Activated T-cell treated with anti-CD3 and anti-CD28 coated beads for 4 hours (primary cell): Measurements from ENCODE around the gene MAP3K2.

Source experiments
- DNase-seq: peaks from one replicate; pipeline ENCODE4 v3.0.0-alpha.2; 2020

MAP3K2 gene

DNA sequence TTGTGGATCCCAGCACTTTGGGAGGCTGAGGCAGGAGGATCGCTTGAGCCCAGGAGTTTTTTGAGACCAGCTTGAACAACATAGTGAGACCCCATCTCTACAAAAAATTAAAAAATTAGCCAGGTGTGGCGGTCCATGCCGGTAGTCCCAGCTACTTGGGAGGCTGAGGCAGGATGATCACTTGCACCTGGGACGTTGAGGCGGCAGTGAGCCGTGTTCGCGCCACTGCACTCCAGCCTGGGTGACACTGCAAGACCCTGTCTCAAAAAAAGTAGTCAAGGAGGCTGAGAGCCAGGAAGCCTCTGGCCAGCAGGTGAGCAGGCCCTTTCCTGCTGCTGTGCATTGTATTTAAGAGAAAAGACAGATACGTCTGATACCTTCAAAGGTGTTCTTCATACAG is 19.3 kb upstream of the MAP3K2 start:
- no peak for DNase-seq

DNA sequence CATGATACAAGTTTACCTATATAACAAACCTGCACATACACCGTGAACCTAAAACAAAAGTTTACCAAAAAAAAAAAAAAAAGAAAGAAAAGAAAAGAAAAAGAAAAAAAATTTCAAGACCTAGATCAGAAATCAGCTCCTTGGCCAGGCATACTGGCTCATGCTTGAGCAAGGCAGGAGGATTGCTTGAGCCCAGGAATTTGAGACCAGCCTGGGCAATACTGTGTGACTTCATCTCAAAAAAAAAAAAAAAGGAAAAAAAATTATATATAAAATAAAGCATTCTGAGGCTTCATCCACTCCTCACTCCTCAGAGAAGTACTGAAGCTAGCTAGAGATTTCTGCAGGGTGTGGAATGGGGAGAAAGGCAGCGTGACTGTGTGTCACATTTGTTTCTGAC is 18.7 kb upstream of the MAP3K2 start:
- DNase-seq, result no peak

DNA sequence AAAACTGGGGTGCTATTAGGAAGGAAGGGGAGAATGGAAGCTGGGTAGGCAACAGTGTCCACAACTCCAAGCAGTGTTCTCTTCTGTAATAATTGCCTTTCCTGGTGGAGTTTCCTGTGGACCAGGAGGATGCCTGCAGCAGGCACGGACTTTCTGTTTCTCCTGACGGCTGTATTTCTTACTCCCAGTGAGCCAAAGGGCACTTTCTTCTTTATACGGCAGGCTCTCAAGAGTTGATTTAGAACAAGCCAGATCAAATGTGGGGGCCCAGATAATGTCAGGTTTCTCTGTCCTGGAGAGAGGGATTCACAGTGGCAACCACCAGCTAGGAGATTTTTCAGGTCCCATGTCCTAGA is 17.5 kb upstream of the MAP3K2 start:
- no peak for DNase-seq

GRCh38 chr2:127404466-127405254 is 16.9 kb upstream of the MAP3K2 start:
- no peak for DNase-seq

- DNase-seq, result no peak
Observed at GRCh38 chr2:127403460-127403859, 15.7 kb upstream of the MAP3K2 start.

GRCh38 chr2:127401757-127402695 is 14.3 kb upstream of the MAP3K2 start:
- no peak for DNase-seq

GRCh38 chr2:127400897-127401756 is 13.4 kb upstream of the MAP3K2 start:
- no peak for DNase-seq

GRCh38 chr2:127400533-127400896 is 12.7 kb upstream of the MAP3K2 start:
- no peak for DNase-seq

DNA sequence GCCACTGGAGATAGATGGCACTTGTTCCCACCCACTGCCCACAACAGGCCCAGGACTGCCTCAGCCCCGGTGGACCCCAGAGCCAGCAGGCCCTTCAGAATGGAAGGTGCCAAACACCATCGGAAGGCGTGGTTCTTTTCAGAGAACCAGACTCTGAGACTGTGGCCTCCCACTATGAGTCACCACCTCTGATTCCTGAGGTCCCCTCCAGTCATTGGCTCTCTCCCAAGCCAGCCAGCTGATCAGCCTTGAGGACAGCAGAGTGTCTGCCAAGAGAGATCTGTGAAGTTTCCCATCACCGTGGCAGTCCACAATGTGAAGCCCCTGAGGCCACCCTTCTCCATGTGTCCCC is 10.4 kb upstream of the MAP3K2 start:
- no peak for DNase-seq

DNA sequence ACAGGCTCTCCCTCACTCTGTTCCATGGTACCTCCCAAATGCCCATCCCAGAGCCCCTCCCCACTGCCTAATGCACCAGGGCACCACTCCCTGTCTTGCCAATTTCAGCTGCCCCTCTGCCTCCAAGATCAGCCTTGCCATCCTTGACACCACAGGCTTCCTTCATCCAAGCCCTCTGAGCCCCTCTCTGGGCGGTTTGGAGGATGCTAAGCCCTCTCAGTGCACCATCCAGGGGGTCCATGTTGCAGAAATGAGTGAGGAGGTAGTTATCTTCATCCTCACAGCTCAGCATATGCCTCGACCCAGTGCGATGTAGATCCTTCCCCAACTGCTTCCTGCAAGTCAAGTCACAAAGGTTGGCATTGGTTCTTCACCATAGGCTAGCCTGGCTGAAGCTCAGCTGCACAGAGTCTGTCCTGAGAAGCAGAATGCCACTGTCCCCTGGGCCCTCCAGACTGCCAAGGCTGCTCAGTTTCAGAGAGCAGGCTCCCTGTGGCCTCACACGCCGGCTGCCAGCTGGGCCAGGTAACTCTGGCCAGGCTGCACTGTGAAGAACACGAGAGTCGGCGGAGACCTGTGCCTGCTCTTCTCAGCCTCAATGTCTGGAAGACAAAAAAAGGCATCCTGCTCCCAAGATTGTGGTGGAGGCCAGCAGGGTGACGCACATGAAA is 9.9 kb upstream of the MAP3K2 start:
- no peak for DNase-seq

DNA sequence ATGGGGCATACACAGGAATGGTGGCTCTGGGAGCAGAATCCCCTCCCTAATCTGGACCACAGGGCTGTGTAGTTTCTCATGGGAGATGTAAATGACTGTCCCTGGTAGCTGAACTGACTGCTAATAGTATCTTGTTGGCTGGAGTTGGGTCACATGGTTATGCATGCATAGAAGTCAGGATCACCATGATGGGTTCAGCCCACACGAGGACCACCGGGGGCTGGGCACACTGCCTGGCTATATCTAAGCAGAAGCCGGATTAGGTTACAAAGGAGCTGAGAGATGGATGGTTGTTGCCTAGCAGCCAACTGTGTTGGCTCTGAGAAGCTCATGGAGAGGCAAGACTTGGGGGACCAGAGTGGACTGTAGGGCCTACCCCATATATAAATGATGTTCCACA is 6.7 kb upstream of the MAP3K2 start:
- DNase-seq, result no peak

DNA sequence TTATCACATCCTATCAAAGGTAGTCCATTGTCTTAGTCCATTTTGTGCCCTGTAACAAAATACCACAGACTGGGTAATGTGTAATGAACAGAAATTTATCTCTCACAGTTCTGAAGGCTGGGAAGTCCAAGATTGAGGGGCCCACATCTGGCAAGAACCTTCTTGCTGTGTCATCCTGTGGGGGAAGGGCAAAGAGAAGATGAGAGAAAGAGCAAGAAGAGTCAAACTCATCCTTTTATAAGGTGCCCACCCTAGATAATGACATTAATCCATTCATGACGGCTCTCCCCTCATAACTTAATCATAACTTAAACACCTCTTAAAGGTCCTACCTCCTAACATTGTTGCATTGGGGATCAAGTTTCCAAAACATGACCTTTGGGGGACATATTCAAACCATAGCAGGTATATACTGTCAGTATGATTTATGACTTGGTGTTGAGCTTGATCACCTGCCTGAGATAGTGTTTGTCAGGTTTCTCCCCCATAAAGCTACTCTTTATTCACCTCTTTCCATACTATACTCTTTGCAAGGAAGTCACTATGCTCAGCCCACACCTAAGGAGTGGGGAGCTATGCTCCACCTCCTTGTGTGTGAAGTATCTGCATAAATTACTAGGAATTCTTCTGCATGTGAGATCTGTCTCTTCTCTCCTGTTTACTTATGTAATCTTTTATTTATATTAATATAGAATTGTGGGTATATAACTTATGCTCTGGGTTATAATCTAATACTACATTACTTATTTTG is 5.2 kb upstream of the MAP3K2 start:
- DNase-seq, result no peak

DNA sequence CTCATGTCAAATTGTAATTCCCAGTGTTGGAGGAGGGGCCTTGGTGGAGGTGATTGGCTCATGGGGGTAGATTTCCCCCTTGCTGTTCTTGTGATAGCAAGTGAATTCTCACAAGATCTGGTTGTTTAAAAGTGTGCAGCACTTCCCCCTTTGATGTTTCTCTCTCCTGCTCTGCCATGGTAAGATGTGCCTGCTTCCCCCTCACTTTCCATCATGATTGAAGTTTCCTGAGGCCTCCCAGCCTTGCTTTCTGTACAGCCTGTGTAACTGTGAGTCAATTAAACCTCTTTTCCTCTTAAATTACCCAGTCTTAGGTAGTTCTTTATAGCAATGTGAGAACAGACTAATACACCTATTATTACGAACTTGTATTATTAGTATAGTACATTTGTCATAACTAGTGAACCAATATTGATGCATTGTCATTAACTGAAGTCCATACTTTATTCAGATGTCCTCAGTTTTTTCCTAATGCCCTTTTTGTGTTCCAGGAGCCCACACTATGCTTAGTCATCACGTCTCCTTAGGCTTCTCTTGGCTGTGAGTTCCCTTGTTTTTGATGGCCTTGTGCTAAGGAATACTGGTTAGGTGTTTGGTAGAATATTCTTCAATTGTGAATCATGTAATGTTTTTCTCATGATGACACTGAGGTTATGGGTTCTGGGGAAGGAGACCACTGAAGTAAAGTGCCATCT is 4.5 kb upstream of the MAP3K2 start:
- no peak for DNase-seq

GRCh38 chr2:127389778-127390435 is 2.1 kb upstream of the MAP3K2 start:
- DNase-seq, result no peak

DNA sequence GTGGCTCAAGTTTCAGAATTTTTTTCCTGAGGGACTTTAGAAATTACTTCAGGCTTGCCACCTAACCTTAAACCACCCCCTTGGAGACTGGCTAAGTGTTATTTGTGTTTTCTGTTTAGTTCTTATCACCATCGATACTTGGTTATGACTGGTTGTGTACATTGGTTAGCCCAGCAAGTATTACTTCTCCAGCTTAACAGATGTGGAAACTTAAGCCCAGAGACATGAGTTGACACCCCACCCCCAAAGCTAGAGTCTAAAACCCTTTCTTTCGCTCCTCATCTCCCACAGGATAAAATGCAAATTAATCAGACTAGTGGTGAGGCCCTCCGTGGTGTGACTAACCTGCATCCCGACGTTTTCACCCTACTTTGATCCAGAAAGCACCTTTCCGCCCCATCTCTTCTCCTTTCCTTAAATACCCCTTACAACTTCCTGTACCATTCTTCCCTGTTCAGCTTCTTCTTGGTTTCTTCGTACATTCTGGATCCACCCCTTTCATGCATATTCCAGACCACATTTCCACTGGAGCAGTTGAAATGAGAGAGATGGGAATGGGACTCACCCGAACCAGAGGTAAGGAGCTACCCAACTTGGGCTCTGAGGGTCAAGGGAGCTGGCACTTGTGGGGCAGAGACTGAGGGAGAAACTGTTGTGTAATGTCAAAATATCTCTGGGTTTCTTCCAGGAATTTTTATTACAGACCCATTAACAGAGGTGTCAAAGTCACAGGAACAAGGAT is 819 bp upstream of the MAP3K2 start:
- DNase-seq, result no peak

- DNase-seq, result peak; percentile 56
Observed at GRCh38 chr2:127386764-127387654, 766 bp downstream of the MAP3K2 start.

DNA sequence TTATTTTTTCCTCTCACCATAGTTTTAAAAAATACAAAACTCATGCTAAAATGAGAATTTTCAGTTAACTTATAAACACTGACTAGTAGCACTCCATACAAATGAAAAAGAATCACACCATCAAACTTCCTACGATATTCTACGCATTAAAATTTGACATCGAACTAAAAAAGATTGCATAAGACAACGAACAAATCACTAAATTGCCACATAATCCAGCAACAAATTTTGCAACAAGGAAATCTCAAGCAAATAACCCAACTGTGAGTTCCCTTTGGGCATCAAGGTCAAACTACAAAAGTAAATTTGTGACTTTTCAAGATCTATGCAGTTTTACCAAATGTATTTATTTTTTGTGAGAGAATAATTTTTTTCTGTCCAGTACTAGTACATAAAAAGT is 1.5 kb downstream of the MAP3K2 start:
- no peak for DNase-seq

GRCh38 chr2:127384529-127384928 is 3.2 kb downstream of the MAP3K2 start:
- DNase-seq, result no peak

- no peak for DNase-seq
Observed at GRCh38 chr2:127382831-127383230, 4.9 kb downstream of the MAP3K2 start.
